BE2C (cell line): ENCODE data around the gene CSHL1.
"Not testable (repeated sequence)": the region's sequence is repeated elsewhere in the genome, so short reads cannot be mapped to it uniquely, and the experiment has no call there.

ENCODE experiments used
- DNase-seq: peaks from one replicate; pipeline ENCODE4 v3.0.0-alpha.2; 2020
- H3K27me3 ChIP-seq: fragments of 250-450 bp; sonication (Bioruptor Pico); 2 replicates; pipeline ENCODE4 v1.5.1; 2020; ENCODE audit warnings: mild to moderate bottlenecking
- H3K36me3 ChIP-seq: fragments of 250-450 bp; sonication (Bioruptor Pico); 2 replicates; pipeline ENCODE4 v1.5.1; 2020; ENCODE audit warnings: mild to moderate bottlenecking
- H3K4me1 ChIP-seq: fragments of 250-450 bp; sonication (Bioruptor Pico); 2 replicates; pipeline ENCODE4 v1.5.1; 2020
- H3K4me3 ChIP-seq: 2 replicates; pipeline ENCODE4 v1.5.1; 2011; ENCODE audit warnings: low read depth, low read length
- H3K9me3 ChIP-seq: fragments of 250-450 bp; sonication (Bioruptor Pico); 2 replicates; pipeline ENCODE4 v1.5.1; 2020
- TF ChIP-seq, protein P1 (sequence below): IDR thresholded peaks from 2 replicates; pipeline ENCODE4 v1.5.1; 2012; ENCODE audit warnings: mild to moderate bottlenecking, low read depth, low read length

CSHL1 gene

DNA sequence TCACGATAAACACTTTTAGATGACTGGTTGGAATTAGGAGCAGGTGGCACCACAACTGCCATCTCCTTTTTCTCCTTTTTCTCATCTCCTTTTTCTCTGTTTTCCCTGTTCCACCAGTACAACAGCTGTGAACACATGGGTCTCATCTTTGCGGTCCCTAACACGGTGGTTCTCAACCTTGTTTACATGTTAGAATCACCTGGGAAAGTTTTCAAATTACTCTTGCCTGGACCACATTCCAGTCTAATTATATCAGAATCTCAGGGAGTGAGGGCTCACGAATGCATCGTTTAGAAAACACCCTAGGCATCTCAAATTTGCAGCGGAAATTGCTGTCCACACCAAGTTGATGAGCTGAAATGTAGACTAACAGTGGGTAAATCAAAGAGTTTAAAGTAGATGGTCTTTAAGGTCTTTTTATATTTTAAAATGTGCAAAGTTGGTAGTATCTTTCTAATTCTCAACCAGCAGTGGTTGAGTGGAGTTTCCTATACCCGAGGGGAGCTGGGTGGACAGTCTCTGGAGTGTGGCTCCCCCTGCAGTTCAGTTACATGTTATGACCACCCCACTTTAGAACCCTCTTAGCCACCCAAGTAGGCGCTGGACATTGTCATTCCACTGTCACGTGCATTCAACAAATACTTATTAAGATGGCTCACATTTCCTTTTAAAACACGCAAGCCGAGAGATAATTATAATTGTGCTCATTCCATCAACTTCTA lies 18.6 kb downstream of the CSHL1 start:
- H3K9me3 ChIP-seq, H3K4me1 ChIP-seq, H3K36me3 ChIP-seq, H3K27me3 ChIP-seq, H3K4me3 ChIP-seq: not testable (repeated sequence)
- TF ChIP-seq, protein P1, sequence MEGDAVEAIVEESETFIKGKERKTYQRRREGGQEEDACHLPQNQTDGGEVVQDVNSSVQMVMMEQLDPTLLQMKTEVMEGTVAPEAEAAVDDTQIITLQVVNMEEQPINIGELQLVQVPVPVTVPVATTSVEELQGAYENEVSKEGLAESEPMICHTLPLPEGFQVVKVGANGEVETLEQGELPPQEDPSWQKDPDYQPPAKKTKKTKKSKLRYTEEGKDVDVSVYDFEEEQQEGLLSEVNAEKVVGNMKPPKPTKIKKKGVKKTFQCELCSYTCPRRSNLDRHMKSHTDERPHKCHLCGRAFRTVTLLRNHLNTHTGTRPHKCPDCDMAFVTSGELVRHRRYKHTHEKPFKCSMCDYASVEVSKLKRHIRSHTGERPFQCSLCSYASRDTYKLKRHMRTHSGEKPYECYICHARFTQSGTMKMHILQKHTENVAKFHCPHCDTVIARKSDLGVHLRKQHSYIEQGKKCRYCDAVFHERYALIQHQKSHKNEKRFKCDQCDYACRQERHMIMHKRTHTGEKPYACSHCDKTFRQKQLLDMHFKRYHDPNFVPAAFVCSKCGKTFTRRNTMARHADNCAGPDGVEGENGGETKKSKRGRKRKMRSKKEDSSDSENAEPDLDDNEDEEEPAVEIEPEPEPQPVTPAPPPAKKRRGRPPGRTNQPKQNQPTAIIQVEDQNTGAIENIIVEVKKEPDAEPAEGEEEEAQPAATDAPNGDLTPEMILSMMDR, result peak; percentile 56
- DNase-seq, result peak; percentile 49

DNA sequence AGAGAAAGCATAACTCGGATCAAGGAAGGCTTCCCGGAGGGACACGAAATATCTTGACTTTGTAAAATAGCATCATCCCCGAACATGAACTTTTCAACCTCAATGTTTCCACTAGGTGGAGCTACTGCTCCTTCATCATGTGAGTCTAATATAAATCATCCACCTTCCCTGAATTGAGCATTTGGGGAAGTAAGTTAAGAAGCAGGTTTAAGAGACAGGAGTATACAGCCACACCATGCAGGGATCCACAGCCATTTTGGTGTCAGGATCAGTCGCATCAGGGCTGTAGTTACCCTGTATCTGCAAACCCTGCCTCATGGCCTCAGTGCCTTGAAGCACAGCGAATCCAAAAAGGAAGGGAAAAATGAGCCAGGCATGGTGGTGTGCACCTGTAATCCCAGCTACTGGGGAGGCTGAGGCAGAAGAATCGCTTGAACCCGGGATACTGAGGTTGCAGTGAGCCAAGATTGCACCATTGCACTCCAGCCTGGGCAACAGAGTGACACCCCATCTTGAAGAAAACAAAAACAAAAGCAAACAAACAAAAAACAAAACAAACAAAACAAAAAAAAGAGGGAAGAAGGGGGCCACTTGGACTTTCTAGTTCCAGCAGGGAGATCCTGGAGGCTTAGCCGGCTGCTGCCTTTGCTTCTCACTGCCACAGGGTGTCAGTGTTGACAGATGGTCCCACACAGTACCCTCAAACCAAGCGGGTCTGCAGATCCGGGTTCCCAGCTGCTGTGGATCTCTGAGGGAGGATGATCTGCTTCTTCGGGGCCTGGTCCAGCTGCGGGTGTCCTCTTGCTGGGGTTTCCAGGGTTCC lies 21.8 kb downstream of the CSHL1 start:
- TF ChIP-seq, protein P1, result peak; percentile 59
- DNase-seq, result peak; percentile 63
- H3K9me3 ChIP-seq, H3K27me3 ChIP-seq, H3K4me3 ChIP-seq, H3K36me3 ChIP-seq, H3K4me1 ChIP-seq: not testable (repeated sequence)

DNA sequence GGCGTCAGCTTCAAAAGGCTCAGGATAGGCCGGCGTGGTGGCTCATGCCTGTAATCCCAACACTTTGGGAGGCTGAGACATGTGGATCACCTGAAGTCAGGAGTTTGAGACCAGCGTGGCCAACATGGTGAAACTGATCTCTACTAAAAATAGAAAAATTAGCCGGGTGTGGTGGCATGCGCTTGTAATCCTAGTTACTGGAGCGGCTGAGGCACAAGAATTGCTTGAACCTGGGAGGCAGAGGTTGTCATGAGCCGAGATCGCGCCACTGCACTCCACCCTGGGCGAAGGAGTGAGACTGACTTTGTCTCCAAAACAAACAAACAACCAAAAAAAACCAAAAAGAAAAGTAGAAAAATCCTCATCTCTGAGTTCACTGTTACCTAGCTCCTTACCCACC lies 25.9 kb downstream of the CSHL1 start:
- not testable (repeated sequence) for H3K36me3 ChIP-seq, H3K27me3 ChIP-seq, H3K4me3 ChIP-seq, H3K9me3 ChIP-seq, DNase-seq, H3K4me1 ChIP-seq

GRCh38 chr17:63882626-63883126 lies 28.4 kb downstream of the CSHL1 start:
- H3K9me3 ChIP-seq, DNase-seq, H3K36me3 ChIP-seq, H3K27me3 ChIP-seq, H3K4me1 ChIP-seq, H3K4me3 ChIP-seq: not testable (repeated sequence)

- Histone ChIP-seq H3K4me3 (no peak within 1 kb of the TSS), H3K9me3 (no peaks in the 10 kb centered on the region), H3K27me3 (no peaks in the 10 kb centered on the region), H3K36me3 (no peaks in the 10 kb centered on the region), H3K4me1 (peaks cover 3% of the 10 kb centered on the region)
- TF ChIP-seq, protein P1, result peak; percentile 66
- peak; percentile 63 for DNase-seq
Observed at GRCh38 chr17:63881935-63882601, 29.0 kb downstream of the CSHL1 start, which contains the start of gene GH2. Gene GH2, minus strand, starts transcription at chr17:63881944. Its CDS starts 143 bp downstream, at chr17:63881801.

DNA sequence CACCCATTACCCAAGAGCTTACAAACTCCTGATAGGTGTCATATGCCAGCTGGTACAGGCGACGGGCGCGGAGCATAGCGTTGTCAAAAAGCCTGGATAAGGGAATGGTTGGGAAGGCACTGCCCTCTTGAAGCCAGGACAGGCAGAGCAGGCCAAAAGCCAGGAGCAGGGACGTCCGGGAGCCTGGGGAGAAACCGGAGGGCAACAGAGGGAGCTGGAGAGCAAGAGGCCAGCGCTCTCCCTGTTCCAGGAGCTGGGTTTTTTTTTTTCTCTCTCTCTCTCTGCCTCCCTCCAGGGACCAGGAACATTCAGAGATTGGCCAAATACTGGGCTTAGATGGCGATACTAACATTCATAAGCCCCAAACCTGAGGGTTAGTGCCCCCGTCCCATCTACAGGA lies 29.7 kb downstream of the CSHL1 start:
- not testable (repeated sequence) for H3K36me3 ChIP-seq, H3K9me3 ChIP-seq, H3K27me3 ChIP-seq, H3K4me3 ChIP-seq, DNase-seq, H3K4me1 ChIP-seq
- TF ChIP-seq, protein P1, result peak; percentile 12; the same call in 1 of the 2 replicates
